BLaER1 treated with 17β-estradiol and CSF1 and Interleukin-3, amounts not matched to agents 10 nM and 100 nM (cell line): Measurements from ENCODE around the gene SLC39A11.

Experiments
- H3K27ac ChIP-seq, 11 experiments: shearing (Covaris generic); formaldehyde crosslinking; 2 replicates each; pipeline ENCODE4 v1.8.1; 2022
- H3K27me3 ChIP-seq, 11 experiments: shearing (Covaris generic); formaldehyde crosslinking; 2 replicates each; pipeline ENCODE4 v1.8.1; 2022
- H3K36me3 ChIP-seq, 11 experiments: shearing (Covaris generic); formaldehyde crosslinking; 2 replicates each; pipeline ENCODE4 v1.8.1; 2022
- H3K4me1 ChIP-seq, 10 experiments: shearing (Covaris generic); formaldehyde crosslinking; 2 replicates each; pipeline ENCODE4 v1.8.1; 2022
- H3K4me2 ChIP-seq, 11 experiments: shearing (Covaris generic); formaldehyde crosslinking; 2 replicates each; pipeline ENCODE4 v1.8.1; 2022
- H3K4me3 ChIP-seq, 10 experiments: shearing (Covaris generic); formaldehyde crosslinking; 2 replicates each; pipeline ENCODE4 v1.8.1; 2022
- H3K9ac ChIP-seq, 11 experiments: shearing (Covaris generic); formaldehyde crosslinking; 2 replicates each; pipeline ENCODE4 v1.8.1; 2022
- H3K9me3 ChIP-seq, 11 experiments: shearing (Covaris generic); formaldehyde crosslinking; replicated peaks in 1 of 11; 2 replicates each; pipeline ENCODE4 v1.8.1; 2022
- H4K20me1 ChIP-seq, 11 experiments: shearing (Covaris generic); formaldehyde crosslinking; 2 replicates each; pipeline ENCODE4 v1.8.1; 2022
- Cebpa-rat ChIP-seq, 11 experiments: shearing (Covaris generic); IDR thresholded peaks; 2 replicates each; pipeline ENCODE4 v1.8.1; 2022

Gene SLC39A11

GRCh38 chr17:73050797-73051196 lies 41.7 kb downstream of the SLC39A11 start:
- Histone ChIP-seq H3K9ac (no peak overlapping the region), H4K20me1 (no peaks in the 10 kb centered on the region; a peak in 2 of 22 replicates), H3K4me3 (no peak overlapping the region), H3K4me2 (no peak overlapping the region), H3K4me1 (peaks cover 0 to 24% (median 16%) of the 10 kb centered on the region in 10 experiments; a peak in 12 of 20 replicates), H3K36me3 (peaks cover 4 to 32% (median 14%) of the 10 kb centered on the region in 11 experiments; a peak in 13 of 22 replicates), H3K9me3 (peaks cover 0 to 5% (median 4%) of the 10 kb centered on the region in 11 experiments; a peak in 7 of 22 replicates), H3K27me3 (no peaks in the 10 kb centered on the region), H3K27ac (no peak overlapping the region)
- no peak for TF ChIP-seq Cebpa-rat (IDR thresholded peaks at IDR 0.05)

DNA sequence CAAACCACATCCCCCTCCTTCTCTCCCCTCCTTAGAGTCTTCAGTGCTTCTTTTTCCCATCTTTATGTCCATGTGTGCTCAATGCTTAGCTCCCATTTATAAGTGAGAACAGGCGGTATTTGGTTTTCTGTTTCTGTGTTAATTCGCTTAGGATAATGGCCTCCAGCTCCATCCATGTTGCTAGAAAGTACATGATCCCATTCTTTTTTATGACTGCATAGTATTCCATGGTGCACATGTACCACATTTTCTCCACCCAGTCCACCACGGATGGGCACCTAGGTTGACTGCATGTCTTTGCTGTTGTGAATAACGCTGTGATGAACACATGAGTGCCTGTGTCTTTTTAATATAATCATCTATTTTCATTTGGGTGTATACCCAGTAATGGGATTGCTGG lies 44.3 kb downstream of the SLC39A11 start:
- no peak overlapping the region for H3K4me2 ChIP-seq
- H3K4me3 ChIP-seq: no peak overlapping the region
- H3K27me3 ChIP-seq: no peaks in the 10 kb centered on the region
- H3K4me1 ChIP-seq: peaks cover 0 to 15% (median 11%) of the 10 kb centered on the region in 10 experiments; a peak in 12 of 20 replicates
- H3K9ac ChIP-seq: no peak overlapping the region
- no peak overlapping the region for H3K27ac ChIP-seq
- H3K9me3 ChIP-seq: peaks cover 0 to 5% (median 4%) of the 10 kb centered on the region in 11 experiments; a peak in 7 of 22 replicates
- no peak for TF ChIP-seq Cebpa-rat (IDR thresholded peaks at IDR 0.05)
- no peaks in the 10 kb centered on the region; a peak in 1 of 22 replicates for H4K20me1 ChIP-seq
- H3K36me3 ChIP-seq: peaks cover 4 to 32% (median 14%) of the 10 kb centered on the region in 11 experiments; a peak in 13 of 22 replicates

DNA sequence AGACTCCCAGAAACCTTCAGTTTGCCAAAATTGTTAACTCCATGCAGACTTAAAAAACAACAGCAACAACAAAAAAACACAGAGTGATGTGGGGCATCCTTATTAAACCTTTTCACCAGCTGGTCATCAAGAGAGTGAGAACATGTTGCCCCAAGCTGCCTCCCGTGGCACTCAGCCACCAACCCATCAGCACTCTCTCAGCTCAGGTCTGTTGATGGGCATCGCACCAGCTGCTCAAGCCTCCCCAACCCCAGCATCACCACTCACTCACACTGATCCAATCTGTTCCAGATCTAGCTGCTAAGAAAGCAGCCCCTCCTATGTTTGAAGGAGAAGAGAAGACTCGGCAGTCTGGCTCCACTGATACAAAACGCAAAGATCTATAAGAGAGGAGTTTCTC lies 46.8 kb downstream of the SLC39A11 start:
- Histone ChIP-seq H4K20me1 (no peaks in the 10 kb centered on the region; a peak in 2 of 22 replicates), H3K4me1 (no peaks in the 10 kb centered on the region), H3K9me3 (peaks cover 14 to 24% (median 19%) of the 10 kb centered on the region in 11 experiments), H3K27me3 (no peaks in the 10 kb centered on the region), H3K4me2 (no peak overlapping the region), H3K27ac (no peak overlapping the region), H3K9ac (no peak overlapping the region), H3K4me3 (no peak overlapping the region), H3K36me3 (peaks cover 10 to 39% (median 22%) of the 10 kb centered on the region in 11 experiments; a peak in 14 of 22 replicates)
- TF ChIP-seq Cebpa-rat (IDR thresholded peaks at IDR 0.05): no peak

DNA sequence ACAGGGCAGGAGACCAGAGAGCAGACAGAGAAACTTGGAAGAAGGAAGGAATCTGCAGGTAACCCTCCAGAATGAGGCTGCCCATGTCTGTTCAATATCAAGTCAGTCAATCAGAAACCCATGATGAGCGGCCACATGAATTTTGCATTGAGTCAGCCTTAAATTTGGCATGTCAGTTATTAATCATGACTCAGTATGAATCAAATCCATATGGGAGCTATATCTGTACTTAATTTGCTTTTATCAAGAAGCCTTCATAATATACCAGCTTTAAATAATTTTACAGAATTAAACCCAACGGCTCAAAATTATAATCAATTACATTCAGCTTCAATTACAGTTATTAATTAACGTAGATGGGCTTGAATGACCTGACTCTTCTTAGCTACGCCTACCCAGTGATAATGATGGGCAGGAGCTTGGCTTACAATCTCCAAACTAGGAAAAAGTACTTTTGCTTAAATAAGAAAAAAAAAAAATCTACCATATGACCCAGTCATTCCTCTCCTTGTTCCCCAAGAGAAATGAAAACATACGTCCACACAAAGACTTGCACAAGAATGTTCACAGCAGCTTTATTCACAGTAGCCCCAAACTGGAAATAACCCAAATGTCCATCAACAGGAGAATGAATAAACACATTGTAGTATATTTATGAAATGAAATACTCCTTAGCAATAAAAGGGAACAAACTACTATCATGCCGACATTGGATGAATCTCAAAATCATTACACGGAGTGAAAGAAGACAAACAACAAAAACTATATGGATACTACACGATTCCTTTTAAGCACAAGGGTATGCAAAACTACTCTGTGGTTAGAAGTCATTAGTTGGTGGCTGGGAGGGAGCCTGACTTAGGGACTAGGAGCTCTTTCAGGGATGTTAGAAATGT lies 48.6 kb downstream of the SLC39A11 start:
- H3K9me3 ChIP-seq: peaks cover 25 to 40% (median 36%) of the 10 kb centered on the region in 11 experiments
- H3K36me3 ChIP-seq: peaks cover 8 to 34% (median 23%) of the 10 kb centered on the region in 11 experiments; a peak in 13 of 22 replicates
- no peaks in the 10 kb centered on the region for H3K27me3 ChIP-seq
- H4K20me1 ChIP-seq: no peaks in the 10 kb centered on the region; a peak in 1 of 22 replicates
- no peak overlapping the region for H3K4me2 ChIP-seq
- no peak overlapping the region for H3K4me3 ChIP-seq
- no peaks in the 10 kb centered on the region for H3K4me1 ChIP-seq
- TF ChIP-seq Cebpa-rat (IDR thresholded peaks at IDR 0.05): no peak
- no peak overlapping the region for H3K9ac ChIP-seq
- H3K27ac ChIP-seq: no peak overlapping the region

DNA sequence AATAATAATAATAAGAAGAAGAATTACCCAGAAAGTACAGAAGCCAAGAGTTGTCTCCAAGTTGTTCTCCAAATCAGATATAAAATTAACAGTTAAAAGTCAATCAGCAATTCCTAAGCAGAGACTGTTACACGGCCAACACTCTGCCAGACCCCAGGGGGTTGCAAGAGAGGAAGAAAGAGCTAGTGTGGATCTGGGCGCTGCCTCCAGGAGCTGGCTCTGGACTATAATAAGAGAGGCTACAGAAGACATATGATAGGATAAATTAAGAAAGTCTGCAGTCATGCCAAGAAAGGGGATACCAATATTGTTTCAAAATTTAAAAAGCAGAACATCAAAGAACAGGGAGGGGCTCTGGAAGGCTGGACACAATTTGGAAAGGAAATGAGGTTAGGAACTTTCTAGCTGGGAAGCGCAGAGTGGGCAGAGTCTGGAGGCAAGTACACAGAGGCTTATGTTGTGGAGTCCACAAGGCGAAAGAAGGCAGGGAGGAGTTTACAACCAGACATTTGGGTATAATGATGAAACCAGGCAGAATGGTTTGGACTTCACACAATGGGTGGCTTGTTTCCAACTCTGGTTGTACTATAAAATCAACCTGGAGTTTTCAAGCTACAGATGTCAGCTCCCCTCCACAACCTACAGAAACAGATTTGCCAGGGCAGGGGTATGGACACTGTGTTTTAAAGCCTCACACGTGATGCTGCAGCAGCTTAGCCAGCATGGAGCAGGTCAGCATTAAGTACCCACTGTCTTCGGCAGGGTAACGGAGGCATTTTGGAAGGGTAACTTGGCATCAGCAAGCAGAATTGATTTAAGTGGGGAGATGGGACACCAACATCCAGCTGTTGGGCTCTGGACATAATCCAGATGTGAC lies 49.4 kb downstream of the SLC39A11 start:
- Histone ChIP-seq H3K4me3 (no peak overlapping the region), H4K20me1 (no peaks in the 10 kb centered on the region; a peak in 1 of 22 replicates), H3K4me1 (no peaks in the 10 kb centered on the region), H3K9me3 (peaks cover 25 to 38% (median 35%) of the 10 kb centered on the region in 11 experiments), H3K9ac (no peak overlapping the region), H3K36me3 (peaks cover under 1 to 26% (median 17%) of the 10 kb centered on the region in 11 experiments; a peak in 12 of 22 replicates), H3K27ac (no peak overlapping the region), H3K27me3 (no peaks in the 10 kb centered on the region), H3K4me2 (no peak overlapping the region)
- TF ChIP-seq Cebpa-rat (IDR thresholded peaks at IDR 0.05): no peak

DNA sequence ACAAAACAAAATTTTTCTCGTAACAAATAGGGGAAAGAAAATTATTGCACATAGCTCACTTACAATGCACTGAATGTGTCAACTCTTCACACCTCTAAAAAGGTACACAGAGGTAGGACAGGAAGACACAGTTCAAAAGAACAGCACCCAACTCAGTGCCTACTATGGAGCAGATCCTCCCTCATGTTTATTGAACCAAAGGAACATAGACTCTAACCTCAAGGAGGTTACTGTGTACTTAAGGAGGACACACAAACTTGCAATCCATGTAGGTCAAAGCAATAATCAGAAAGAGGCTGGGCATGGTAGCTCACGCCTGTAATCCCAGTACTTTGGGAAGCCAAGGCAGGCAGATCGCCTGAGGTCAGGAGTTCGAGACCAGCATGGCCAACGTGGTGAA lies 50.3 kb downstream of the SLC39A11 start:
- Histone ChIP-seq H3K27ac (no peak overlapping the region), H3K9me3 (peaks cover 25 to 41% (median 35%) of the 10 kb centered on the region in 11 experiments), H3K27me3 (no peaks in the 10 kb centered on the region), H3K4me2 (no peak overlapping the region), H4K20me1 (no peaks in the 10 kb centered on the region; a peak in 1 of 22 replicates), H3K4me3 (no peak overlapping the region), H3K4me1 (no peaks in the 10 kb centered on the region), H3K9ac (no peak overlapping the region), H3K36me3 (peaks cover 3 to 32% (median 22%) of the 10 kb centered on the region in 11 experiments; a peak in 15 of 22 replicates)
- TF ChIP-seq Cebpa-rat (IDR thresholded peaks at IDR 0.05): no peak

- no peak overlapping the region for H3K9ac ChIP-seq
- no peak overlapping the region for H3K27ac ChIP-seq
- H3K27me3 ChIP-seq: no peaks in the 10 kb centered on the region
- no peak overlapping the region for H3K4me2 ChIP-seq
- no peak for TF ChIP-seq Cebpa-rat (IDR thresholded peaks at IDR 0.05)
- H3K36me3 ChIP-seq: peaks cover 3 to 34% (median 25%) of the 10 kb centered on the region in 11 experiments; a peak in 15 of 22 replicates
- no peak overlapping the region for H3K4me3 ChIP-seq
- no peaks in the 10 kb centered on the region for H3K4me1 ChIP-seq
- H3K9me3 ChIP-seq: peaks cover 25 to 42% (median 35%) of the 10 kb centered on the region in 11 experiments
- no peaks in the 10 kb centered on the region; a peak in 1 of 22 replicates for H4K20me1 ChIP-seq
Measured at GRCh38 chr17:73039282-73039681, 53.2 kb downstream of the SLC39A11 start.

DNA sequence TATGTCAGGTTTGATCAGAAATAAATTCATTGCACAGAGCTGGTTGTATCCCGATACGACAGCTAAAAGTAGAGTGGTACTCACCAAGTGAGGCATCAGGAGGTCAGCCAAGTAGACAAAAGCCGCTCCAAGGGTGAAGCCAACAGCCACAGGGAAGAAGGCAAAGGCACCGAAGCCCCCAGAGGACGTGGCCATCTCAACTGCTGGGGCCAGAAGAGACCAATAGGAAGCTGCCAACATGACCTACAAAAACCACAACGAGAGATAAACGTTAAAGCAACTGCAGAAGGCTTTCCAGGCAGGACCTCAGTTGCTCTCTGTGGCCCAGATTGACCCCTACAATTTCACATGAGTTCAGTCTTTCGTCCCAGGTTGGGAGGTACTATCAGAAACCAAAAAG lies 61.0 kb downstream of the SLC39A11 start:
- Histone ChIP-seq H3K36me3 (peaks cover 17 to 26% (median 23%) of the 10 kb centered on the region in 11 experiments; a peak in 21 of 22 replicates), H3K27me3 (no peaks in the 10 kb centered on the region), H3K27ac (no peak overlapping the region), H4K20me1 (peaks cover 0 to 12% (median 4%) of the 10 kb centered on the region in 11 experiments; a peak in 7 of 22 replicates), H3K9ac (no peak overlapping the region), H3K4me1 (peaks cover 13 to 25% (median 21%) of the 10 kb centered on the region in 10 experiments), H3K4me3 (no peak overlapping the region), H3K4me2 (0 out of 22 replicates have a peak overlapping the region, but pooled peaks of 1 of the 11 experiments have one; percentile 6), H3K9me3 (peaks cover 0 to 6% (median 0%) of the 10 kb centered on the region in 11 experiments; a peak in 2 of 22 replicates)
- TF ChIP-seq Cebpa-rat (IDR thresholded peaks at IDR 0.05): no peak
